Measurements from ENCODE around the gene HFE.
"Not testable (repeated sequence)": the region's sequence is repeated elsewhere in the genome, so short reads cannot be mapped to it uniquely, and the experiment has no call there.

The HFE gene

GRCh38 chr6:26065952-26066380 is 21.3 kb upstream of the HFE start:
- H3K4me1 ChIP-seq (ENCODE audit: insufficient read depth, low read length), result no peaks in the 10 kb centered on the region; the same call in 1 of the 2 replicates
- H3K27ac ChIP-seq (ENCODE audit: low read depth, low read length), result no peak overlapping the region
- no peaks in the 10 kb centered on the region for H3K36me3 ChIP-seq (ENCODE audit: insufficient read depth, low read length)
- H3K27me3 ChIP-seq (ENCODE audit: insufficient read depth, low read length), result no peaks in the 10 kb centered on the region
- WGBS, result 0% methylated on average over 4 of the region's 4 CpGs
- no peak overlapping the region for H3K4me3 ChIP-seq (ENCODE audit: low read length)
- H3K9ac ChIP-seq (ENCODE audit: low read depth, low read length), result no peak overlapping the region
- no peaks in the 10 kb centered on the region for H3K9me3 ChIP-seq (ENCODE audit: insufficient read depth, low read depth, low read length)

GRCh38 chr6:26067367-26067766 is 19.9 kb upstream of the HFE start:
- Histone ChIP-seq H3K27ac (ENCODE audit: low read depth, low read length) (no peak overlapping the region), H3K36me3 (ENCODE audit: insufficient read depth, low read length) (no peaks in the 10 kb centered on the region), H3K9me3 (ENCODE audit: insufficient read depth, low read depth, low read length) (no peaks in the 10 kb centered on the region), H3K4me1 (ENCODE audit: insufficient read depth, low read length) (no peaks in the 10 kb centered on the region; the same call in 1 of the 2 replicates), H3K27me3 (ENCODE audit: insufficient read depth, low read length) (no peaks in the 10 kb centered on the region), H3K4me3 (ENCODE audit: low read length) (no peak overlapping the region), H3K9ac (ENCODE audit: low read depth, low read length) (no peak overlapping the region)
- 94% methylated on average over 4 of the region's 4 CpGs for WGBS

DNA sequence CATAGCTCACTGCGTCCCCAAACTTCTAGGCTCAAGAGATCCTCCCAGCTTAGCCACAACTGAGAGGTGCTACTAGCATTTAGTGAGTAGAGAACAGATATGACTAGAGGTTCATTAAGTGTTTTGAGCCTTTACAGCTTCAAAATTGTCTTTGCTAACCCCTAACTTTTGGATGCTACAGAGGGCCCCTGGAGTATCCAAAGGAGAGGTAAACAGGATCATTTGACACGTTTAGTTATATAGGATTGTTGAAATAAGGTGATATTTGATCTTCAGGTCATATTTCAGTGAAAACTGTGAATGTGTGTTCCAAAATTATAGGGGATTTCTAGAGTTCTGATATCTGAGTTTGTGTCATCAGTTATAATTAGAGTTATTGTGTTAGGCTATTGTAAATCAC is 19.2 kb upstream of the HFE start:
- Histone ChIP-seq H3K4me3 (ENCODE audit: low read length) (no peak overlapping the region), H3K27me3 (ENCODE audit: insufficient read depth, low read length) (no peaks in the 10 kb centered on the region), H3K27ac (ENCODE audit: low read depth, low read length) (no peak overlapping the region), H3K9me3 (ENCODE audit: insufficient read depth, low read depth, low read length) (no peaks in the 10 kb centered on the region), H3K9ac (ENCODE audit: low read depth, low read length) (no peak overlapping the region), H3K36me3 (ENCODE audit: insufficient read depth, low read length) (no peaks in the 10 kb centered on the region), H3K4me1 (ENCODE audit: insufficient read depth, low read length) (no peaks in the 10 kb centered on the region; the same call in 1 of the 2 replicates)
- WGBS, result 92% methylated on average over 2 of the region's 2 CpGs

GRCh38 chr6:26071135-26071534 is 16.1 kb upstream of the HFE start:
- H3K4me3 ChIP-seq (ENCODE audit: low read length), result no peak overlapping the region
- no peak overlapping the region for H3K27ac ChIP-seq (ENCODE audit: low read depth, low read length)
- no peaks in the 10 kb centered on the region for H3K9me3 ChIP-seq (ENCODE audit: insufficient read depth, low read depth, low read length)
- WGBS, result 64% methylated on average over 7 of the region's 7 CpGs
- H3K4me1 ChIP-seq (ENCODE audit: insufficient read depth, low read length), result no peaks in the 10 kb centered on the region; the same call in 1 of the 2 replicates
- H3K9ac ChIP-seq (ENCODE audit: low read depth, low read length), result no peak overlapping the region
- H3K27me3 ChIP-seq (ENCODE audit: insufficient read depth, low read length), result no peaks in the 10 kb centered on the region
- H3K36me3 ChIP-seq (ENCODE audit: insufficient read depth, low read length), result no peaks in the 10 kb centered on the region

- Histone ChIP-seq H3K27ac (ENCODE audit: low read depth, low read length) (no peak overlapping the region), H3K9ac (ENCODE audit: low read depth, low read length) (no peak overlapping the region), H3K4me3 (ENCODE audit: low read length) (no peak overlapping the region), H3K9me3 (ENCODE audit: insufficient read depth, low read depth, low read length) (no peaks in the 10 kb centered on the region), H3K27me3 (ENCODE audit: insufficient read depth, low read length) (no peaks in the 10 kb centered on the region), H3K4me1 (ENCODE audit: insufficient read depth, low read length) (no peaks in the 10 kb centered on the region), H3K36me3 (ENCODE audit: insufficient read depth, low read length) (no peaks in the 10 kb centered on the region)
- WGBS, result 65% methylated on average over 20 of the region's 20 CpGs
These were observed 12.0 kb upstream of the HFE start for GRCh38 chr6:26075063-26075717.

DNA sequence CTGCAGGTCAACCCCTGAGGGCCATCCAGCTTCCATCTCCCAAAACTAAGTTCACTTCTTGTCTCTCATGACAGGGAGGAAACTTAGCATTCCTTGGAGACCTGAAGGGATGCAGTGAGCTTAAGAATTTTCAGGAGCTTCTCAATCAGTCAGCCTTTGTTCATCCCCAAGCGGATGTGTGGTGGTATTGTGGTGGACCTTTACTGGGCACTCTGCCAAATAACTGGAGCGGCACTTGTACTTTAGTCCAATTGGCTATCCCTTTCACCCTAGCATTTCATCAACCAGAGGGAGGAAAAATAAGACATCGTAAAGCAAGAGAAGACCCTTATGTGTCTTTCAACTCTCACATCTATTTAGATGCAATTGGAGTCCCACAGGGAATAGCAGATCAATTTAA is 9.2 kb upstream of the HFE start:
- not testable (repeated sequence) for H3K9me3 ChIP-seq (ENCODE audit: insufficient read depth, low read depth, low read length); H3K36me3 ChIP-seq (ENCODE audit: insufficient read depth, low read length); H3K27ac ChIP-seq (ENCODE audit: low read depth, low read length); H3K4me3 ChIP-seq (ENCODE audit: low read length); H3K4me1 ChIP-seq (ENCODE audit: insufficient read depth, low read length); H3K9ac ChIP-seq (ENCODE audit: low read depth, low read length); H3K27me3 ChIP-seq (ENCODE audit: insufficient read depth, low read length)
- 92% methylated on average over 3 of the region's 3 CpGs for WGBS

GRCh38 chr6:26081096-26081495 is 6.1 kb upstream of the HFE start:
- not testable (repeated sequence) for H3K36me3 ChIP-seq (ENCODE audit: insufficient read depth, low read length); H3K27ac ChIP-seq (ENCODE audit: low read depth, low read length); H3K9ac ChIP-seq (ENCODE audit: low read depth, low read length); H3K27me3 ChIP-seq (ENCODE audit: insufficient read depth, low read length); H3K4me3 ChIP-seq (ENCODE audit: low read length); H3K9me3 ChIP-seq (ENCODE audit: insufficient read depth, low read depth, low read length); H3K4me1 ChIP-seq (ENCODE audit: insufficient read depth, low read length)
- 100% methylated on average over 3 of the region's 3 CpGs for WGBS

DNA sequence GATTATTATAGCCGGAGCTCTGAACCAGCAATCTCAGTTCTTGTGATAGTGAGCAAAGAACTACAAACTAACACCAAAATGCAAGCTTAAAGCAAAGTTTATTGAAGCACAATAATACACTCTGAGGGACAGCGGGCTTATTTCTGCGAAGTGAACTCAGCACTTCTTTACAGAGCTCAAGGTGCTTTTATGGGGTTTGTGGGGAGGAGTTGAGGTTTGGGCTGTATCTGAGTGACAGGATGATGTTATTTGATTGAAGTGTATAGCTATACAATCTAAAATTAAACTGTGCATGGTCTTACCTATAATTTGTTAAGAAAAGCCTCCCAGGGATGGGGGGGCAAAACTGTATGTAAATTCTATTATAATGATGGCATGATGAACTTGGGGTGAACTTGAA is 1.0 kb upstream of the HFE start:
- Histone ChIP-seq H3K27me3 (ENCODE audit: insufficient read depth, low read length) (no peaks in the 10 kb centered on the region; the same call in 1 of the 2 replicates), H3K27ac (ENCODE audit: low read depth, low read length) (no peak overlapping the region), H3K4me1 (ENCODE audit: insufficient read depth, low read length) (peaks cover 11% of the 10 kb centered on the region), H3K9ac (ENCODE audit: low read depth, low read length) (no peak overlapping the region), H3K36me3 (ENCODE audit: insufficient read depth, low read length) (no peaks in the 10 kb centered on the region), H3K4me3 (ENCODE audit: low read length) (no peak overlapping the region), H3K9me3 (ENCODE audit: insufficient read depth, low read depth, low read length) (0 out of 2 replicates have a peak, but pooled peaks cover under 1% of the 10 kb centered on the region)
- 99% methylated on average over 3 of the region's 3 CpGs for WGBS

DNA sequence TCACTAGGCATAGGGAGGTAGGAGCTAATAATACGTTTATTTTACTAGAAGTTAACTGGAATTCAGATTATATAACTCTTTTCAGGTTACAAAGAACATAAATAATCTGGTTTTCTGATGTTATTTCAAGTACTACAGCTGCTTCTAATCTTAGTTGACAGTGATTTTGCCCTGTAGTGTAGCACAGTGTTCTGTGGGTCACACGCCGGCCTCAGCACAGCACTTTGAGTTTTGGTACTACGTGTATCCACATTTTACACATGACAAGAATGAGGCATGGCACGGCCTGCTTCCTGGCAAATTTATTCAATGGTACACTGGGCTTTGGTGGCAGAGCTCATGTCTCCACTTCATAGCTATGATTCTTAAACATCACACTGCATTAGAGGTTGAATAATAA is 1.1 kb downstream of the HFE start:
- H3K4me3 ChIP-seq (ENCODE audit: low read length), result peak overlapping the region; percentile 68
- peaks cover 11% of the 10 kb centered on the region for H3K4me1 ChIP-seq (ENCODE audit: insufficient read depth, low read length)
- H3K36me3 ChIP-seq (ENCODE audit: insufficient read depth, low read length), result no peaks in the 10 kb centered on the region
- H3K9me3 ChIP-seq (ENCODE audit: insufficient read depth, low read depth, low read length), result no peaks in the 10 kb centered on the region
- WGBS, result 85% methylated on average over 4 of the region's 5 CpGs
- H3K27ac ChIP-seq (ENCODE audit: low read depth, low read length), result no peak overlapping the region
- 0 out of 2 replicates have a peak overlapping the region, but pooled peaks have one; percentile 65 for H3K9ac ChIP-seq (ENCODE audit: low read depth, low read length)
- no peaks in the 10 kb centered on the region; the same call in 1 of the 2 replicates for H3K27me3 ChIP-seq (ENCODE audit: insufficient read depth, low read length)

GRCh38 chr6:26089272-26089671 is 2.0 kb downstream of the HFE start:
- no peaks in the 10 kb centered on the region for H3K9me3 ChIP-seq (ENCODE audit: insufficient read depth, low read depth, low read length)
- no peak overlapping the region for H3K4me3 ChIP-seq (ENCODE audit: low read length)
- no peak overlapping the region for H3K9ac ChIP-seq (ENCODE audit: low read depth, low read length)
- 83% methylated on average over 2 of the region's 2 CpGs for WGBS
- no peaks in the 10 kb centered on the region for H3K36me3 ChIP-seq (ENCODE audit: insufficient read depth, low read length)
- no peaks in the 10 kb centered on the region; the same call in 1 of the 2 replicates for H3K27me3 ChIP-seq (ENCODE audit: insufficient read depth, low read length)
- no peak overlapping the region for H3K27ac ChIP-seq (ENCODE audit: low read depth, low read length)
- H3K4me1 ChIP-seq (ENCODE audit: insufficient read depth, low read length), result peaks cover 11% of the 10 kb centered on the region

GRCh38 chr6:26092443-26092842 is 5.2 kb downstream of the HFE start:
- no peak overlapping the region for H3K9ac ChIP-seq (ENCODE audit: low read depth, low read length)
- H3K4me1 ChIP-seq (ENCODE audit: insufficient read depth, low read length), result peaks cover 11% of the 10 kb centered on the region
- H3K36me3 ChIP-seq (ENCODE audit: insufficient read depth, low read length), result no peaks in the 10 kb centered on the region
- no peaks in the 10 kb centered on the region; the same call in 1 of the 2 replicates for H3K27me3 ChIP-seq (ENCODE audit: insufficient read depth, low read length)
- 96% methylated on average over 4 of the region's 4 CpGs for WGBS
- no peak overlapping the region for H3K27ac ChIP-seq (ENCODE audit: low read depth, low read length)
- no peaks in the 10 kb centered on the region for H3K9me3 ChIP-seq (ENCODE audit: insufficient read depth, low read depth, low read length)
- H3K4me3 ChIP-seq (ENCODE audit: low read length), result no peak overlapping the region

DNA sequence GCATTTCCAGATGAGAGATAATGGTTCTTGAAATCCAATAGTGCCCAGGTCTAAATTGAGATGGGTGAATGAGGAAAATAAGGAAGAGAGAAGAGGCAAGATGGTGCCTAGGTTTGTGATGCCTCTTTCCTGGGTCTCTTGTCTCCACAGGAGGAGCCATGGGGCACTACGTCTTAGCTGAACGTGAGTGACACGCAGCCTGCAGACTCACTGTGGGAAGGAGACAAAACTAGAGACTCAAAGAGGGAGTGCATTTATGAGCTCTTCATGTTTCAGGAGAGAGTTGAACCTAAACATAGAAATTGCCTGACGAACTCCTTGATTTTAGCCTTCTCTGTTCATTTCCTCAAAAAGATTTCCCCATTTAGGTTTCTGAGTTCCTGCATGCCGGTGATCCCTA is 6.8 kb downstream of the HFE start:
- H3K9me3 ChIP-seq (ENCODE audit: insufficient read depth, low read depth, low read length), result no peaks in the 10 kb centered on the region
- no peaks in the 10 kb centered on the region for H3K27me3 ChIP-seq (ENCODE audit: insufficient read depth, low read length)
- no peaks in the 10 kb centered on the region for H3K4me1 ChIP-seq (ENCODE audit: insufficient read depth, low read length)
- no peak overlapping the region for H3K27ac ChIP-seq (ENCODE audit: low read depth, low read length)
- no peaks in the 10 kb centered on the region for H3K36me3 ChIP-seq (ENCODE audit: insufficient read depth, low read length)
- no peak overlapping the region for H3K9ac ChIP-seq (ENCODE audit: low read depth, low read length)
- 88% methylated on average over 5 of the region's 5 CpGs for WGBS
- H3K4me3 ChIP-seq (ENCODE audit: low read length), result no peak overlapping the region

Measured in HUES64 (cell line).